ENCODE measurements around the gene MINDY3. TPM values are rescaled to one million over a fixed set of nuclear protein-coding genes. Genes with fewer than 3 reads are reported as not detected.
A peak's percentile ranks its signal among the peaks of the same experiment; 100 is the strongest.
"Not testable (repeated sequence)": the region's sequence is repeated elsewhere in the genome, so short reads cannot be mapped to it uniquely, and the experiment has no call there.

Gene MINDY3
- 11.9 TPM for polyA plus RNA-seq (2013, experiment 1 of 2)
- 13.2 TPM for polyA plus RNA-seq (2013, experiment 2 of 2)

GRCh38 chr10:15859906-15860691 lies at the start of gene MINDY3:
MINDY3 (minus strand) TSS chr10:15860507; CDS start chr10:15860299, 208 bp downstream.
- peak within 1 kb of the TSS; percentile 99 for H3K4me3 ChIP-seq (ENCODE audit: low read length)
- 2% methylated on average over 47 of the region's 47 CpGs for WGBS
- no peaks in the 10 kb centered on the region for H3K36me3 ChIP-seq (ENCODE audit: insufficient read depth, low read length)
- H3K9ac ChIP-seq (ENCODE audit: low read depth, low read length): peak within 1 kb of the TSS; percentile 64
- H3K9me3 ChIP-seq (ENCODE audit: insufficient read depth, low read depth, low read length): peaks cover 9% of the 10 kb centered on the region; the same call in 1 of the 2 replicates
- H3K4me1 ChIP-seq (ENCODE audit: insufficient read depth, low read length): peaks cover 6% of the 10 kb centered on the region; the same call in 1 of the 2 replicates
- peaks cover 50% of the 10 kb centered on the region for H3K27me3 ChIP-seq (ENCODE audit: insufficient read depth, low read length)
- peak within 1 kb of the TSS; percentile 22; the same call in 1 of the 2 replicates for H3K27ac ChIP-seq (ENCODE audit: low read depth, low read length)

GRCh38 chr10:15901889-15902288 lies 41.6 kb upstream of the MINDY3 start:
- Histone ChIP-seq H3K27ac (ENCODE audit: low read depth, low read length) (no peak overlapping the region), H3K36me3 (ENCODE audit: insufficient read depth, low read length) (no peaks in the 10 kb centered on the region), H3K4me3 (ENCODE audit: low read length) (no peak overlapping the region), H3K4me1 (ENCODE audit: insufficient read depth, low read length) (peaks cover 9% of the 10 kb centered on the region), H3K9ac (ENCODE audit: low read depth, low read length) (no peak overlapping the region), H3K9me3 (ENCODE audit: insufficient read depth, low read depth, low read length) (no peaks in the 10 kb centered on the region), H3K27me3 (ENCODE audit: insufficient read depth, low read length) (no peaks in the 10 kb centered on the region)
- 64% methylated on average over 3 of the region's 3 CpGs for whole genome bisulfite sequencing

DNA sequence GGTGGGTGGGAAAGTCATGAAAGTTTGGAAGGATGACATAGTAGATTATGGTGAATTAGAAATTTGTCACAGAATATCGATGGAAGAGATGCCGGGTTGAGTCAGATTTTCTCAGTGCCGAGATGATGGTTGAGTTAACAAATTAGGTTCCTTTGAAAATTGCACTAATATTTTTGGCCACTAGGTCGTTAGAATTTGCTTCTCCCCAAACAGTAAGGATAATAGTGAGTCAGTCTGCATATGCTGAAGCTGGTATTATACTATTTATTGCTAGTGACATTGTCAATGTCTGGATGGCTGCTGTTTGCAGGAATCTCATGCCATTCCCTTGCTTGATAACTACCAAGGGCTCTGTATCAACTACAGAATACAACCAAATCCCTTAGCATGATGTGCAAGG lies 37.7 kb upstream of the MINDY3 start:
- Histone ChIP-seq H3K36me3 (ENCODE audit: insufficient read depth, low read length) (no peaks in the 10 kb centered on the region), H3K9ac (ENCODE audit: low read depth, low read length) (no peak overlapping the region), H3K4me3 (ENCODE audit: low read length) (no peak overlapping the region), H3K27me3 (ENCODE audit: insufficient read depth, low read length) (no peaks in the 10 kb centered on the region), H3K4me1 (ENCODE audit: insufficient read depth, low read length) (peaks cover 9% of the 10 kb centered on the region; the same call in 1 of the 2 replicates), H3K27ac (ENCODE audit: low read depth, low read length) (no peak overlapping the region), H3K9me3 (ENCODE audit: insufficient read depth, low read depth, low read length) (no peaks in the 10 kb centered on the region)
- WGBS: 72% methylated on average over 4 of the region's 4 CpGs

GRCh38 chr10:15897287-15897686 lies 37.0 kb upstream of the MINDY3 start:
- Histone ChIP-seq H3K9ac (ENCODE audit: low read depth, low read length) (no peak overlapping the region), H3K4me1 (ENCODE audit: insufficient read depth, low read length) (peaks cover 7% of the 10 kb centered on the region; the same call in 1 of the 2 replicates), H3K4me3 (ENCODE audit: low read length) (no peak overlapping the region), H3K36me3 (ENCODE audit: insufficient read depth, low read length) (no peaks in the 10 kb centered on the region), H3K27me3 (ENCODE audit: insufficient read depth, low read length) (no peaks in the 10 kb centered on the region), H3K27ac (ENCODE audit: low read depth, low read length) (no peak overlapping the region), H3K9me3 (ENCODE audit: insufficient read depth, low read depth, low read length) (no peaks in the 10 kb centered on the region)
- WGBS: 85% methylated on average over 1 of the region's 3 CpGs

DNA sequence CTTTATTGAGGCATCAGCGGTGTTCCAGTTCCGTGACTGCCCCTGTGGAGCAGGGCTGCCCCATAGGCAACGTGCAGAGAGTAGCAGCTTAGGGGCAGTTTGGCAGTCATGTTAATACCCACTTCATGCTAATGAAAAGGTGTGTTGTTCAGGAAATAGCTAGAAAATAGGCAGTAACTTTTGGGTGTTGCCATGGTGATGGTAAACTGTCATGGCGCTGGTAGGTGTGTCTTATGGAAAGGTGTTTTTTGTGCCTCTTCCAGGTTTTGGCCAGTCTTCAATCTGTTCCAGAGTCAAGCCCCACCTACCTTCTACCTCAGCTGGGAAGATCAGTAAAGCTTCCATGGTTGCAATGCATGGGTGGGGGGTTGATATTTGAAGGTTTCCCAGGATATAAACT lies 36.3 kb upstream of the MINDY3 start:
- Histone ChIP-seq H3K36me3 (ENCODE audit: insufficient read depth, low read length) (no peaks in the 10 kb centered on the region), H3K27me3 (ENCODE audit: insufficient read depth, low read length) (no peaks in the 10 kb centered on the region), H3K27ac (ENCODE audit: low read depth, low read length) (no peak overlapping the region), H3K9me3 (ENCODE audit: insufficient read depth, low read depth, low read length) (no peaks in the 10 kb centered on the region), H3K4me1 (ENCODE audit: insufficient read depth, low read length) (peaks cover 1% of the 10 kb centered on the region; the same call in 1 of the 2 replicates), H3K4me3 (ENCODE audit: low read length) (no peak overlapping the region), H3K9ac (ENCODE audit: low read depth, low read length) (no peak overlapping the region)
- WGBS: 93% methylated on average over 4 of the region's 4 CpGs

GRCh38 chr10:15884447-15884846 lies 24.1 kb upstream of the MINDY3 start:
- Histone ChIP-seq H3K36me3 (ENCODE audit: insufficient read depth, low read length) (no peaks in the 10 kb centered on the region), H3K27me3 (ENCODE audit: insufficient read depth, low read length) (peaks cover 6% of the 10 kb centered on the region; the same call in 1 of the 2 replicates), H3K9ac (ENCODE audit: low read depth, low read length) (no peak overlapping the region), H3K4me3 (ENCODE audit: low read length) (no peak overlapping the region), H3K27ac (ENCODE audit: low read depth, low read length) (no peak overlapping the region), H3K9me3 (ENCODE audit: insufficient read depth, low read depth, low read length) (no peaks in the 10 kb centered on the region), H3K4me1 (ENCODE audit: insufficient read depth, low read length) (peaks cover 3% of the 10 kb centered on the region)
- 91% methylated on average over 3 of the region's 3 CpGs for WGBS

- Histone ChIP-seq H3K27ac (ENCODE audit: low read depth, low read length) (no peak overlapping the region), H3K9me3 (ENCODE audit: insufficient read depth, low read depth, low read length) (no peaks in the 10 kb centered on the region), H3K9ac (ENCODE audit: low read depth, low read length) (no peak overlapping the region), H3K4me3 (ENCODE audit: low read length) (no peak overlapping the region), H3K4me1 (ENCODE audit: insufficient read depth, low read length) (peaks cover 16% of the 10 kb centered on the region), H3K36me3 (ENCODE audit: insufficient read depth, low read length) (no peaks in the 10 kb centered on the region), H3K27me3 (ENCODE audit: insufficient read depth, low read length) (peaks cover 6% of the 10 kb centered on the region; the same call in 1 of the 2 replicates)
- WGBS: no CpG with 5 or more reads among the region's 1 CpG
Observed at GRCh38 chr10:15881542-15881941, 21.2 kb upstream of the MINDY3 start.

DNA sequence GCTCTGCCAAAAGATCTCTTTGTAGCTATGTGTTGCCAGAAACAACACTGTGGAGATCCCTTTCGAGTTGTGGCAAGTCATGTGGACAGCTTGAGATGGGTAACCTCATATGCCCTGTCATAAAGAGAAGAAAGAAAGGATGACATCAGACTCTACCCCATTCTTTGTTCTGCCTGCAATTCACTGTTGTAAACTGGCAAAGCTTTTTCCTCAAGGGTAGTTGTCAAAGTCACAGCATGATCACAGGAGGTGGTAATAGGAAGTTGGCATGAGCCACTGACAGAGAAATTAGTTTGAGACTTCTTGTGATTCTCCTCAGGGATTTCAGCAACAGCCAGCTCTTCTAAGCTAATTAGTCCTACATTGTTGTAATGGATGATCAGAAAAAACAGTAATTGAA lies 19.4 kb upstream of the MINDY3 start:
- Histone ChIP-seq H3K9ac (ENCODE audit: low read depth, low read length) (no peak overlapping the region), H3K9me3 (ENCODE audit: insufficient read depth, low read depth, low read length) (no peaks in the 10 kb centered on the region), H3K36me3 (ENCODE audit: insufficient read depth, low read length) (no peaks in the 10 kb centered on the region), H3K4me1 (ENCODE audit: insufficient read depth, low read length) (peaks cover 16% of the 10 kb centered on the region), H3K27ac (ENCODE audit: low read depth, low read length) (no peak overlapping the region), H3K27me3 (ENCODE audit: insufficient read depth, low read length) (peaks cover 6% of the 10 kb centered on the region; the same call in 1 of the 2 replicates), H3K4me3 (ENCODE audit: low read length) (no peak overlapping the region)
- 21% methylated on average over 1 of the region's 1 CpG for WGBS

- Histone ChIP-seq H3K36me3 (ENCODE audit: insufficient read depth, low read length) (no peaks in the 10 kb centered on the region), H3K9ac (ENCODE audit: low read depth, low read length) (no peak overlapping the region), H3K4me3 (ENCODE audit: low read length) (no peak overlapping the region), H3K9me3 (ENCODE audit: insufficient read depth, low read depth, low read length) (no peaks in the 10 kb centered on the region), H3K4me1 (ENCODE audit: insufficient read depth, low read length) (peaks cover 16% of the 10 kb centered on the region), H3K27ac (ENCODE audit: low read depth, low read length) (no peak overlapping the region), H3K27me3 (ENCODE audit: insufficient read depth, low read length) (peaks cover 6% of the 10 kb centered on the region; the same call in 1 of the 2 replicates)
- 52% methylated on average over 1 of the region's 2 CpGs for WGBS
Observed at GRCh38 chr10:15879058-15879457, 18.8 kb upstream of the MINDY3 start.

DNA sequence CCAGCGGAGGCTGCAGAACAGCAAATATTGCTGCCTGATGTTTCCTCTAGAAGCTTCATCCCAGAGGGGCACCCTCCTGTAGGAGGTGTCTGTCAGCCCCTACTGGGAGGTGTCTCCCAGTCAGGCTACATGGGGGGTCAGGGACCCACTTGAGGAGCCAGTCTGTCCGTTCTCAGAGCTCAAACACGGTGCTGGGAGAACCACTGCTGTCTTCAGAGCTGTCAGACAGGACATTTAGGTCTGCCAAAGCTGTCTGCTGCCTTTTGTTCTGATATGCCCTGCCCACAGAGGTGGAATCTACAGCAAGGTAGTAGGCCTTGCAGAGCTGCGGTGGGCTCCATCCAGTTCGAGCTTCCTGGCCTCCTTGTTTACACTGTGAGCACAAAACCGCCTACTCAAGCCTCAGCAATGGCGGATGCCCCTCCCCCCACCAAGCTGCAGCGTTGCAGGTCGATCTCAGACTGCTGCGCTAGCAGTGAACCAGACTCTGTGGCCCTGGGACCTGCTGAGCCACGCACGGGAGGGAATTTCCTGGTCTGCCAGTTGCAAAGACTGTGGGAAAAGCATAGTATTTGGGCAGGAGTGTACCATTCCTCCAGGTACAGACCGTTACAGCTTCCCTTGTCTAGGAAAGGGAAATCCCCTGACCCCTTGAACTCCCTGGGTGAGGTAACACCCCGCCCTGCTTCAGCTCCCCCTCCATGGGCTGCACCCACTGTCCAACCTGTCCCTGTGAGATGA lies 17.7 kb upstream of the MINDY3 start:
- no peaks in the 10 kb centered on the region for H3K36me3 ChIP-seq (ENCODE audit: insufficient read depth, low read length)
- peaks cover 4% of the 10 kb centered on the region; the same call in 1 of the 2 replicates for H3K27me3 ChIP-seq (ENCODE audit: insufficient read depth, low read length)
- H3K4me1 ChIP-seq (ENCODE audit: insufficient read depth, low read length): peaks cover 16% of the 10 kb centered on the region
- 0 out of 2 replicates have a peak overlapping the region, but pooled peaks have one; percentile 13 for H3K4me3 ChIP-seq (ENCODE audit: low read length)
- WGBS: 64% methylated on average over 14 of the region's 14 CpGs
- no peak overlapping the region for H3K27ac ChIP-seq (ENCODE audit: low read depth, low read length)
- no peaks in the 10 kb centered on the region for H3K9me3 ChIP-seq (ENCODE audit: insufficient read depth, low read depth, low read length)
- peak overlapping the region; percentile 42; the same call in 1 of the 2 replicates for H3K9ac ChIP-seq (ENCODE audit: low read depth, low read length)

DNA sequence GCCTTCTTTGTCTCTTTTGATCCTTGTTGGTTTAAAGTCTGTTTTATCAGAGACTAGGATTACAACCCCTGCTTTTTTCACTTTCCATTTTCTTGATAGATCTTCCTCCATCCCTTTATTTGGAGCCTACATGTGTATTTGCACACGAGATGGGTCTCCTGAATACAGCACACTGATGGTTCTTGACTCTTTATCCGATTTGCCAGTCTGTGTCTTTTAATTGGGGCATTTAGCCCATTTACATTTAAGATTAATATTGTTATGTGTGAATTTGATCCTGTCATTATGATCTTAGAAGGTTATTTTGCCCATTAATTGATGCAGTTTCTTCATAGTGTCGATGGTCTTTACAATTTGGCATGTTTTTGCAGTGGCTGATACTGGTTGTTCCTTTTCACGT lies 16.0 kb upstream of the MINDY3 start:
- WGBS: 97% methylated on average over 4 of the region's 4 CpGs
- H3K9me3 ChIP-seq (ENCODE audit: insufficient read depth, low read depth, low read length): not testable (repeated sequence)
- H3K4me1 ChIP-seq (ENCODE audit: insufficient read depth, low read length): peaks cover 16% of the 10 kb centered on the region

More for the DNA sequence above, 16.0 kb upstream of the MINDY3 start:
- not testable (repeated sequence) for H3K36me3 ChIP-seq (ENCODE audit: insufficient read depth, low read length); H3K27me3 ChIP-seq (ENCODE audit: insufficient read depth, low read length); H3K9ac ChIP-seq (ENCODE audit: low read depth, low read length); H3K4me3 ChIP-seq (ENCODE audit: low read length); H3K27ac ChIP-seq (ENCODE audit: low read depth, low read length)
